B cell (primary cell): Measurements from ENCODE around the gene ZNF492.

Source experiments
- CTCF ChIP-seq: fragments of 200-600 bp; IDR thresholded peaks from one replicate; pipeline ENCODE4 v1.8.0; 2022; ENCODE audit warnings: antibody characterized with exemption, mild to moderate bottlenecking
- EZH2 ChIP-seq: IDR thresholded peaks from 2 replicates; pipeline ENCODE4 v1.6.1; 2012; ENCODE audit warnings: borderline replicate concordance, low read depth, mild to moderate bottlenecking, moderate library complexity, low read length; ENCODE audit not compliant: insufficient read depth, poor library complexity, severe bottlenecking

- no peak for TF ChIP-seq CTCF
- no peak for TF ChIP-seq EZH2
These were observed 30.3 kb upstream of the ZNF492 start for GRCh38 chr19:22603518-22604440.
